ENCODE measurements around the gene PSME3IP1.

DNA sequence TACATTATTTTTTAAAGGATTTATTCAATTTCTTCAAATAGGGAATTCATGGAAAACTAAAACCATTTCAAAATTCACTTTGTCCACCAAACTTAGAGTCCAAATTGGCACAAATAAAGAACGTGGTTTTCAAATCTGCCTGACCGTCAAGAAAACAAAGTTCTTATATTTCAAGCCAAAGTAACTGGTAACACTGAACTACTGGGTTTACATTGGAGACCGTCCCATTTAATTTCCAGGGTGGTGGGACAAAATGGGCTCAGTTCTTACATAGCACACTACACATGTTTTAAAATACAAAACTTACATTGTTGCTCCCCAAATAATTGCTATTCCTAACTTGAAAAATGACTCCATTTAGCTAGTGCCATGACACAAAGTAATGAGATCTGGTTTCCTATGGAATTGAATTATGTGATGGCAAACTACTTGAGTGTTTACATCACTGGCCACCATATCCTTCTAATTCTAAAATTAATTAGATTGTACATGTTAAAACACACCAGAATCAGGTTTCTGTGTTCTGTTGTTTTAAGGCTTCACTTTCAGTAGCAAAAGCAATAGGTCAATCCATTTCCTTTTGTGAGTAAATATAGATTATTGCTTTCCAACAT lies 6.5 kb downstream of the PSME3IP1 start:
- TF ChIP-seq ETV6 (CRISPR knock-in tag; IDR thresholded peaks at IDR 0.05): no peak
- TF ChIP-seq NR1H2 (CRISPR knock-in tag; IDR thresholded peaks at IDR 0.05): no peak
- TF ChIP-seq ZNF219 (CRISPR knock-in tag; IDR thresholded peaks at IDR 0.05; ENCODE audit: borderline replicate concordance): no peak
- TF ChIP-seq CTCF (IDR thresholded peaks at IDR 0.05): no peak
- TF ChIP-seq ARID4B (CRISPR knock-in tag; IDR thresholded peaks at IDR 0.05; ENCODE audit: borderline replicate concordance): no peak
- TF ChIP-seq, protein P1, sequence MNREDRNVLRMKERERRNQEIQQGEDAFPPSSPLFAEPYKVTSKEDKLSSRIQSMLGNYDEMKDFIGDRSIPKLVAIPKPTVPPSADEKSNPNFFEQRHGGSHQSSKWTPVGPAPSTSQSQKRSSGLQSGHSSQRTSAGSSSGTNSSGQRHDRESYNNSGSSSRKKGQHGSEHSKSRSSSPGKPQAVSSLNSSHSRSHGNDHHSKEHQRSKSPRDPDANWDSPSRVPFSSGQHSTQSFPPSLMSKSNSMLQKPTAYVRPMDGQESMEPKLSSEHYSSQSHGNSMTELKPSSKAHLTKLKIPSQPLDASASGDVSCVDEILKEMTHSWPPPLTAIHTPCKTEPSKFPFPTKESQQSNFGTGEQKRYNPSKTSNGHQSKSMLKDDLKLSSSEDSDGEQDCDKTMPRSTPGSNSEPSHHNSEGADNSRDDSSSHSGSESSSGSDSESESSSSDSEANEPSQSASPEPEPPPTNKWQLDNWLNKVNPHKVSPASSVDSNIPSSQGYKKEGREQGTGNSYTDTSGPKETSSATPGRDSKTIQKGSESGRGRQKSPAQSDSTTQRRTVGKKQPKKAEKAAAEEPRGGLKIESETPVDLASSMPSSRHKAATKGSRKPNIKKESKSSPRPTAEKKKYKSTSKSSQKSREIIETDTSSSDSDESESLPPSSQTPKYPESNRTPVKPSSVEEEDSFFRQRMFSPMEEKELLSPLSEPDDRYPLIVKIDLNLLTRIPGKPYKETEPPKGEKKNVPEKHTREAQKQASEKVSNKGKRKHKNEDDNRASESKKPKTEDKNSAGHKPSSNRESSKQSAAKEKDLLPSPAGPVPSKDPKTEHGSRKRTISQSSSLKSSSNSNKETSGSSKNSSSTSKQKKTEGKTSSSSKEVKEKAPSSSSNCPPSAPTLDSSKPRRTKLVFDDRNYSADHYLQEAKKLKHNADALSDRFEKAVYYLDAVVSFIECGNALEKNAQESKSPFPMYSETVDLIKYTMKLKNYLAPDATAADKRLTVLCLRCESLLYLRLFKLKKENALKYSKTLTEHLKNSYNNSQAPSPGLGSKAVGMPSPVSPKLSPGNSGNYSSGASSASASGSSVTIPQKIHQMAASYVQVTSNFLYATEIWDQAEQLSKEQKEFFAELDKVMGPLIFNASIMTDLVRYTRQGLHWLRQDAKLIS (CRISPR knock-in tag; IDR thresholded peaks at IDR 0.05; ENCODE audit: borderline replicate concordance): no peak
- TF ChIP-seq TP53 (CRISPR knock-in tag; IDR thresholded peaks at IDR 0.05): no peak
- no peak for TF ChIP-seq ZNF263 (CRISPR knock-in tag; IDR thresholded peaks at IDR 0.05; ENCODE audit: low read depth)
- TF ChIP-seq GABPB1 (CRISPR knock-in tag; IDR thresholded peaks at IDR 0.05): no peak
- TF ChIP-seq ZNF232 (CRISPR knock-in tag; IDR thresholded peaks at IDR 0.05): no peak
